ENCODE measurements around the gene SDK1. TPM values are rescaled to one million over a fixed set of nuclear protein-coding genes. Genes with fewer than 3 reads are reported as not detected.

The SDK1 gene
- total RNA-seq, 2 experiments from 2014 or later, result 0.20 to 0.25 TPM

DNA sequence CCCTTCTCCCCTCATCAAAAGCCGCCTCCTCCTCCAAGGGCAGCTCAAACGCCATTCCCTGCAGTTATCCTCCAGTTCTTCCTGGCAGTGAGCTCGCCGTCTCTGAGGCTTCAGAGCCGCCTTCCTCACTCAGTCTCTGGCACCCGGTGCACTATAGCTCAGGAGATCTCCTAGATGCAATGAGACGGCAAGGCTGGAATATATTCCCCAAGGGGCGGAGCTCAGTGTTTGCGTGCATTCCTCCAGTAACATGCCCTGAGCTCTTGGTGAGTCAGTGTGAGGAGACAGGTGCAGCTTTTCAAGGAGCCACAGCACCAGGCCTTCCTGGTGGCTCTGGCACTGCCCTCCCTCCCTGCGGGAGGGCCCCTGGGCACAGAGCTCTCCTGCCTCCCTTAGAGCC, 868.4 kb downstream of the SDK1 start:
- Mint-ChIP-seq H3K4me3 (no peak overlapping the region), H3K27me3 (no peaks in the 10 kb centered on the region), H3K36me3 (no peaks in the 10 kb centered on the region), H3K4me1 (no peaks in the 10 kb centered on the region), H3K9me3 (no peaks in the 10 kb centered on the region), H3K27ac (no peak overlapping the region)
- DNase-seq (no peak), ATAC-seq (ENCODE audit: low read depth) (no peak)
- POLR2A ChIA-PET, result no interaction called here

- H3K27me3 Mint-ChIP-seq, result no peaks in the 10 kb centered on the region
- H3K4me3 Mint-ChIP-seq, result no peak overlapping the region
- H3K36me3 Mint-ChIP-seq, result no peaks in the 10 kb centered on the region
- no peak overlapping the region for H3K27ac Mint-ChIP-seq
- ATAC-seq (ENCODE audit: low read depth) (no peak), DNase-seq (no peak)
- no peaks in the 10 kb centered on the region for H3K4me1 Mint-ChIP-seq
- POLR2A ChIA-PET, result no interaction called here
- H3K9me3 Mint-ChIP-seq, result no peaks in the 10 kb centered on the region
These were observed 870.1 kb downstream of the SDK1 start for GRCh38 chr7:4170997-4171786.

GRCh38 chr7:4172883-4173282, 871.8 kb downstream of the SDK1 start:
- H3K27me3 Mint-ChIP-seq, result no peaks in the 10 kb centered on the region
- POLR2A ChIA-PET, result no interaction called here
- H3K27ac Mint-ChIP-seq, result no peak overlapping the region

DNA sequence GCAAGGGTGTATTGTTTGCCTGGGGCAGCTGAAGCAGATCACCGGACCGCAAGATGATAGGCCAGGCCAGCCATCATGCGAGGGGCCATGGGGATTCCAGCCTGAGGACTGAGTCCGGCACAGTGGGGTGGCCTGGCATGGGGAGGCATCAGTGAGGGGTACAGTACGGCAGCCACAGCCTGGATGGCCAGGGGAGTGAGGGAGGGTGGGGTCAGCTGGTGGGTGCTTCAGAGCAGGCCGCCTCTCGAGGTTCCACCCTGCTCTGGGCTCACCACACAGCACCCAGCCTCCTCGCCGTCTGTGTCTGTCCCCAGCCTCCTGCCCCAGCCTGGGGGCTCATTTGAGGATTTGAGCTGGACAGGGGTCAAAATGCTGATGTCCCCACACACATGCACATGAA, 872.6 kb downstream of the SDK1 start:
- Mint-ChIP-seq H3K4me3 (no peak overlapping the region), H3K27me3 (no peaks in the 10 kb centered on the region), H3K27ac (no peak overlapping the region), H3K4me1 (no peaks in the 10 kb centered on the region), H3K36me3 (no peaks in the 10 kb centered on the region), H3K9me3 (no peaks in the 10 kb centered on the region)
- no peak for DNase-seq
- POLR2A ChIA-PET, result no interaction called here
- ATAC-seq (ENCODE audit: low read depth), result no peak

More at GRCh38 chr7:4172883-4173282, 871.8 kb downstream of the SDK1 start:
- no peaks in the 10 kb centered on the region for H3K4me1 Mint-ChIP-seq
- H3K36me3 Mint-ChIP-seq, result no peaks in the 10 kb centered on the region
- H3K9me3 Mint-ChIP-seq, result no peaks in the 10 kb centered on the region
- DNase-seq (no peak), ATAC-seq (ENCODE audit: low read depth) (no peak)
- no peak overlapping the region for H3K4me3 Mint-ChIP-seq

- Mint-ChIP-seq H3K27me3 (no peaks in the 10 kb centered on the region), H3K4me3 (no peak overlapping the region), H3K36me3 (no peaks in the 10 kb centered on the region)
These were observed 873.0 kb downstream of the SDK1 start for GRCh38 chr7:4174016-4174415.

DNA sequence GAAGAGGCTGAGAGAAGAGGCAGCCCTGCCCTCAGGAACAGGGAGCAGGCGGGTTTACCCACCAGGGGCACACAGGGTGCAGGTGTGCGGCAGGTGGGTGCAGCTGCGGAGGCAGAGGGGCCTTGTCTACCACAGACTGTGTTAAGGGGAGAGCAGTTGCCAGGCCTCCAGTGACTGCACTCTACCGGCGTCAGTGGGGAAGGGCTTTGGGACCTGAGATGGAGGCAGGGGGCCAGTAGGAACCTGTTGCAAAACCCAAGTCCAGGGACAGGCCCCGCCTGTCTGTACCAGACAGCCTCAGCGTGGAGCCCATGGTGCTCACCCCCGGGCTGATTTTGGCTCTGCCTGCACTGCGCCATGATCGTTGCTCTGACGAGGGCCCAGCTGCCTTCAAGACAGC, 873.4 kb downstream of the SDK1 start:
- H3K4me1 Mint-ChIP-seq, result no peaks in the 10 kb centered on the region
- no peak for ATAC-seq (ENCODE audit: low read depth)
- no peak for DNase-seq
- no peaks in the 10 kb centered on the region for H3K36me3 Mint-ChIP-seq
- H3K4me3 Mint-ChIP-seq, result no peak overlapping the region
- POLR2A ChIA-PET, result no interaction called here
- no peaks in the 10 kb centered on the region for H3K9me3 Mint-ChIP-seq
- no peaks in the 10 kb centered on the region for H3K27me3 Mint-ChIP-seq
- no peak overlapping the region for H3K27ac Mint-ChIP-seq

More at GRCh38 chr7:4174016-4174415, 873.0 kb downstream of the SDK1 start:
- Mint-ChIP-seq H3K9me3 (no peaks in the 10 kb centered on the region), H3K27ac (no peak overlapping the region), H3K4me1 (no peaks in the 10 kb centered on the region)
- ATAC-seq (ENCODE audit: low read depth) (no peak), DNase-seq (no peak)
- POLR2A ChIA-PET, result no interaction called here

GRCh38 chr7:4174884-4175283, 873.8 kb downstream of the SDK1 start:
- POLR2A ChIA-PET, result no interaction called here
- no peaks in the 10 kb centered on the region for H3K27me3 Mint-ChIP-seq
- H3K4me3 Mint-ChIP-seq, result no peak overlapping the region
- no peaks in the 10 kb centered on the region for H3K4me1 Mint-ChIP-seq
- no peak overlapping the region for H3K27ac Mint-ChIP-seq
- ATAC-seq (ENCODE audit: low read depth) (no peak), DNase-seq (no peak)
- no peaks in the 10 kb centered on the region for H3K9me3 Mint-ChIP-seq
- no peaks in the 10 kb centered on the region for H3K36me3 Mint-ChIP-seq

DNA sequence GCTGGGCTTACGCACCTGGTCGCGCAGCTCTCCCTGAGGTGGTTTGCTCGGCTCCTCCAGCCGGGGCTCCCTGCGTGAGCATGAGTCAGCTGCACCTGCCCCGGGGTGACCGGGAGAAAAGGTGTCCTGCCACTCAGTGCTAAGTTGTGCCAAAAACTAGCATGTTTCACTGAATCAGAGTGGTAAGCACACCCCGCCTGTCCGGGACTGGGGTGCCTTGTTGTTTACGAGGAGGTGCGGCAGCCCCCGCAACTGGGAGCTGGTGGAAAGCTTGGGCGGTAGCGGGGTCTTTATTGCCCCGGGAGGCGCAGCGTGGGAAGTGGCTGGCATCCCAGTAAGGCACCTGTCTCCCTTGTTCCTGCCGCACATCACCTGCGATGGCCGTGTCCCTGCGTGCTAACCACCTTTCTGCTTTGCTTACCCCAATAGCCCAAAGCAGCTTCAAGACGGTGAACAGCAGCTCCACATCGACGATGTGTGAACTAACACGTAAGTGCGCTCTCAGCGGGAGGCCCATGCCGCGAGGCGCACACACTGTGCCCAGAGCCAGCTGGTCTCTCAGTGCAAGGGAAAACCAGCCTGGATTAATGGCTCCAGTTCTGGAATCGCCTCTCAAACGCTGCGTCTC, 874.4 kb downstream of the SDK1 start:
- Mint-ChIP-seq H3K27me3 (no peaks in the 10 kb centered on the region), H3K9me3 (no peaks in the 10 kb centered on the region), H3K4me1 (no peaks in the 10 kb centered on the region), H3K36me3 (no peaks in the 10 kb centered on the region), H3K27ac (no peak overlapping the region), H3K4me3 (no peak overlapping the region)
- DNase-seq, result no peak
- ATAC-seq (ENCODE audit: low read depth), result no peak
- POLR2A ChIA-PET, result no interaction called here

DNA sequence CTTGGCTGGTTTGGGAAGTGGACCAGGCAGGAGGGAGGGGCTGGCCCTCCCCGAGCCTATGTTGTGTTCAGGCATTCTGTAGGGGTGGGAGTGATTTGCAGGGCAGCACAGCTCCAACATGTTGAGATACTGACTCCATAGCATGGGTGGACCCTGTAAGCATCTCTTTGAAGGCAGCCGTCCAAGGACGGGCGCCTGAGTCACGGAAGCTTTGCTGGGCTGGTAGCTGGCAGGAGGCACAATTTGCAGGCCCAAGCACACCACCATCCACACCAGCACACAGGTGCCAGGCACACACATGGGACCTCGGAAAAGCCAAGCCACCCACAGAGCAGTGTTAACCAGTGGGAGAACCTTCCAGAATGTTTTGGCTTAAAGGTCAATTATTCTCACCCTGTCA, 875.9 kb downstream of the SDK1 start:
- ATAC-seq (ENCODE audit: low read depth) (no peak), DNase-seq (no peak)
- H3K36me3 Mint-ChIP-seq, result no peaks in the 10 kb centered on the region
- no peak overlapping the region for H3K4me3 Mint-ChIP-seq
- no peak overlapping the region for H3K27ac Mint-ChIP-seq
- no peaks in the 10 kb centered on the region for H3K9me3 Mint-ChIP-seq
- POLR2A ChIA-PET, result no interaction called here
- H3K27me3 Mint-ChIP-seq, result no peaks in the 10 kb centered on the region
- H3K4me1 Mint-ChIP-seq, result no peaks in the 10 kb centered on the region

DNA sequence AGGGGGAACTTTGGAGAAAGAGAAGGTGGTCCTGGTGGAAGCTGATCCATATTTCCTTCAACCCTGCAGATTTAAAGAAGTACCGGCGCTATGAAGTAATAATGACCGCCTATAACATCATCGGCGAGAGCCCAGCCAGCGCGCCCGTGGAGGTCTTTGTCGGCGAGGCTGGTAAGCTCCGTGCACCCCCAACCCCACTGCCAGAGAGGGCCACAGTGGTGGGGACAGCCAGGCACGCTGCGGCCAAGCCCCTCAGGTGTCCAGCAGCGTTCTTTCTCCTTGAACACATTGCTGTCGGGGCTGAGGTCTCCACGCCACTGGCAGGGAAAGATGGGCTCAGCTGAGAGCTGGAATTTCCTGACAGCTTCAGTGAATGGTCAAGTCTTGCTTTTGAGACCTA, 877.4 kb downstream of the SDK1 start:
- DNase-seq, result no peak
- no peaks in the 10 kb centered on the region for H3K27me3 Mint-ChIP-seq
- H3K4me1 Mint-ChIP-seq, result no peaks in the 10 kb centered on the region
- ATAC-seq (ENCODE audit: low read depth), result no peak
- POLR2A ChIA-PET, result no interaction called here
- H3K4me3 Mint-ChIP-seq, result no peak overlapping the region
- no peaks in the 10 kb centered on the region for H3K36me3 Mint-ChIP-seq
- no peaks in the 10 kb centered on the region for H3K9me3 Mint-ChIP-seq
- no peak overlapping the region for H3K27ac Mint-ChIP-seq

DNA sequence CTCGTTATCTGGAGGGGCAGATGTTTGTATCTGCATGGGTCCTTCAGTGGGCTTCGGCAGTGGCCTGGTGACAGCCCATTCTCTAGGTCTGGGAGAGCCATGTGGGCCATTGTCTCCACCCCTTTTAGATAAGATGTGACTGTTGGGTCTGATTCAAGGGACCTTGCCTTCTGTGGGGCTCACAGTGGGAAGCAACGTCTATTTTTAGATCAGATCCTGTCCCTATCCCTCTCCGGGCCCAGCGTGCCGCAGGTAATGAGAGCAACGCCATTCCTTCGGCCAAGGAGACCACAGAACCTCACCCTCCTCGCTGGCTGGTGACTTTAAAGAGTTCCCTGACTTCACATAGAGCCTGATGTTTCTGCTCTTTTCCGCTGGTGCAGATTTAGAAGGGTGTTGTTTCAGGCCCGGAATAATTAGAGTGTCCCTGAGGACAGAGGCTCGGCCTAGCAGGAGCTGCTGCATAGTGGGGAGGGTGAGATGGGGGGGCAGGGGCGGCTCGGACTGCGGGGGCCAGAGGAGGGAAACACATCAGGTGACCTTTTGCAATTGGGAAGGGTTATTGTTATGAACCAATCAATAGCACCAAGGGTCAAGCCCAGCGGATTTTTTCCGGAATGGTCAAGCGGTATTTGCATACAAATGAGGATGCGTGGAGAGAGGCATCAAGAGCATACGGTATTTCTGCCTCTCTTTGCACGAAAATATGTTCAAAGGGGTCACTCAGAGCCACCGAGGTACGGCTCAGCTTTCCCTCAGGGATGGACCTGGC, 878.0 kb downstream of the SDK1 start:
- Mint-ChIP-seq H3K27me3 (no peaks in the 10 kb centered on the region), H3K4me1 (no peaks in the 10 kb centered on the region), H3K36me3 (no peaks in the 10 kb centered on the region), H3K27ac (no peak overlapping the region), H3K9me3 (no peaks in the 10 kb centered on the region), H3K4me3 (no peak overlapping the region)
- DNase-seq (no peak), ATAC-seq (ENCODE audit: low read depth) (no peak)
- POLR2A ChIA-PET, result no interaction called here

GRCh38 chr7:4179688-4180380, 878.8 kb downstream of the SDK1 start:
- H3K9me3 Mint-ChIP-seq, result no peaks in the 10 kb centered on the region
- DNase-seq, result no peak
- H3K27me3 Mint-ChIP-seq, result no peaks in the 10 kb centered on the region
- POLR2A ChIA-PET, result no interaction called here
- no peak overlapping the region for H3K4me3 Mint-ChIP-seq
- H3K4me1 Mint-ChIP-seq, result no peaks in the 10 kb centered on the region
- no peak for ATAC-seq (ENCODE audit: low read depth)
- H3K36me3 Mint-ChIP-seq, result no peaks in the 10 kb centered on the region
- H3K27ac Mint-ChIP-seq, result no peak overlapping the region

DNA sequence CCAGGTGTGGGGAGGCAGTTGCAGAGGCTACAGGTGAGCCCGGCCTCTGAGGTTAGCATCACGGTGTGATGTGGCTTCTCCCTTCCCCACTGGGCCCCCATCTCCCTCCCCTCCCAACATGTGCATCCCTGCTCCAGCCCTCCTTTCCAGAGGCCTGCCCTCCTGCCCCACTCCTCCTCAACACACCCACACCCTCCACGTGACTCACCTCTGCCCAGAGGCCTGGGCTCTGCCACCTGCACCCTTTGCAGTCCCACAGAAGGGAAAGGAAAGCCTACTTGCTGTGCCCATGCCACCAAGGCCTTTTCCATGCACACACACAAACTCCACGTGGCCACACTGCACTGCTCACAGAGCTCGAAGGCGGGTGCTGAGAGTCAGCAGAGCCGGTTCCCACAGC, 880.4 kb downstream of the SDK1 start:
- H3K27me3 Mint-ChIP-seq, result no peaks in the 10 kb centered on the region
- no peak overlapping the region for H3K27ac Mint-ChIP-seq
- POLR2A ChIA-PET, result no interaction called here
- no peak overlapping the region for H3K4me3 Mint-ChIP-seq
- H3K9me3 Mint-ChIP-seq, result no peaks in the 10 kb centered on the region
- no peaks in the 10 kb centered on the region for H3K36me3 Mint-ChIP-seq
- ATAC-seq (ENCODE audit: low read depth), result no peak
- H3K4me1 Mint-ChIP-seq, result no peaks in the 10 kb centered on the region
- no peak for DNase-seq

Measured in activated naive CD8-positive, alpha-beta T cell treated with anti-CD3 and anti-CD28 coated beads, Interleukin-2, amount 10 ng/mL, durations not matched to agents 7 days and 5 days (primary cell).